Progenitor cell of endocrine pancreas (in vitro differentiated cells): ENCODE measurements around the gene ICAM2. TPM values are rescaled to one million over a fixed set of nuclear protein-coding genes. Genes with fewer than 3 reads are reported as not detected.

Source experiments
- DNase-seq: peaks from one replicate; pipeline ENCODE4 v3.0.0; 2021; ENCODE audit warnings: low spot score; ENCODE audit not compliant: unreplicated experiment
- H3K27ac Mint-ChIP-seq: 2 replicates; pipeline ENCODE4 v1.8.0; 2021; ENCODE audit warnings: mild to moderate bottlenecking, moderate library complexity, mixed read lengths
- H3K27me3 Mint-ChIP-seq: 2 replicates; pipeline ENCODE4 v1.8.0; 2021; ENCODE audit warnings: mixed read lengths
- H3K36me3 Mint-ChIP-seq: 2 replicates; pipeline ENCODE4 v1.8.0; 2022; ENCODE audit warnings: mixed read lengths; ENCODE audit not compliant: insufficient read depth
- H3K4me1 Mint-ChIP-seq: 2 replicates; pipeline ENCODE4 v1.8.0; 2021; ENCODE audit warnings: low read depth, mixed read lengths
- H3K4me3 Mint-ChIP-seq: 2 replicates; pipeline ENCODE4 v1.8.0; 2021; ENCODE audit warnings: low read depth, mild to moderate bottlenecking, moderate library complexity, mixed read lengths
- H3K9me3 Mint-ChIP-seq: 2 replicates; pipeline ENCODE4 v1.8.0; 2021; ENCODE audit warnings: low read depth, mixed read lengths
- CTCF ChIP-seq: fragments of 200-600 bp; sonication (generic); IDR thresholded peaks from one replicate; pipeline ENCODE4 v1.5.0; 2021; ENCODE audit warnings: antibody characterized with exemption, mild to moderate bottlenecking; ENCODE audit not compliant: unreplicated experiment
- total RNA-seq: library from RNA; stranded (reverse); gene quantifications from 2 replicates; pipeline ENCODE4 v1.2.1, GENCODE V29; 2021

The ICAM2 gene
- total RNA-seq, 1 donor from 2014 or later, result 0.72 TPM

GRCh38 chr17:63998050-63998720 lies 22.2 kb downstream of the ICAM2 start, which contains the start of gene PRR29:
TSS of gene PRR29 (plus strand) at chr17:63998351. CDS start at chr17:63998365, 14 bp downstream.
- Mint-ChIP-seq H3K36me3 (no peaks in the 10 kb centered on the region), H3K27me3 (peaks cover 46% of the 10 kb centered on the region), H3K27ac (no peak within 1 kb of the TSS), H3K9me3 (no peaks in the 10 kb centered on the region), H3K4me1 (peaks cover 1% of the 10 kb centered on the region), H3K4me3 (peak within 1 kb of the TSS; percentile 88)
- TF ChIP-seq CTCF, result no peak
- peak; percentile 70 for DNase-seq

GRCh38 chr17:63997341-63998048 lies 22.9 kb downstream of the ICAM2 start:
- Mint-ChIP-seq H3K27me3 (peaks cover 50% of the 10 kb centered on the region), H3K36me3 (no peaks in the 10 kb centered on the region), H3K4me3 (peak overlapping the region; percentile 88), H3K27ac (no peak overlapping the region), H3K9me3 (no peaks in the 10 kb centered on the region), H3K4me1 (peaks cover 1% of the 10 kb centered on the region)
- DNase-seq, result no peak
- TF ChIP-seq CTCF, result no peak

- Mint-ChIP-seq H3K36me3 (no peaks in the 10 kb centered on the region), H3K27ac (no peak overlapping the region), H3K4me1 (peaks cover 1% of the 10 kb centered on the region), H3K9me3 (no peaks in the 10 kb centered on the region), H3K27me3 (peaks cover 59% of the 10 kb centered on the region), H3K4me3 (no peak overlapping the region)
- DNase-seq, result no peak
- TF ChIP-seq CTCF, result no peak
These were observed 23.8 kb downstream of the ICAM2 start for GRCh38 chr17:63996430-63997182.

- peaks cover 1% of the 10 kb centered on the region for H3K4me1 Mint-ChIP-seq
- H3K9me3 Mint-ChIP-seq, result no peaks in the 10 kb centered on the region
- TF ChIP-seq CTCF, result no peak
- no peak overlapping the region for H3K27ac Mint-ChIP-seq
- no peaks in the 10 kb centered on the region for H3K36me3 Mint-ChIP-seq
- no peak for DNase-seq
- H3K4me3 Mint-ChIP-seq, result no peak overlapping the region
- H3K27me3 Mint-ChIP-seq, result peaks cover 68% of the 10 kb centered on the region
These were observed 24.8 kb downstream of the ICAM2 start for GRCh38 chr17:63995626-63996025.

GRCh38 chr17:63993368-63993985 lies 27.0 kb downstream of the ICAM2 start:
- TF ChIP-seq CTCF, result no peak
- DNase-seq, result no peak
- Mint-ChIP-seq H3K4me3 (no peak overlapping the region), H3K9me3 (no peaks in the 10 kb centered on the region), H3K4me1 (peaks cover 9% of the 10 kb centered on the region), H3K36me3 (no peaks in the 10 kb centered on the region), H3K27me3 (peaks cover 76% of the 10 kb centered on the region), H3K27ac (no peak overlapping the region)
